ENCODE results near the gene VILL.

Gene VILL

DNA sequence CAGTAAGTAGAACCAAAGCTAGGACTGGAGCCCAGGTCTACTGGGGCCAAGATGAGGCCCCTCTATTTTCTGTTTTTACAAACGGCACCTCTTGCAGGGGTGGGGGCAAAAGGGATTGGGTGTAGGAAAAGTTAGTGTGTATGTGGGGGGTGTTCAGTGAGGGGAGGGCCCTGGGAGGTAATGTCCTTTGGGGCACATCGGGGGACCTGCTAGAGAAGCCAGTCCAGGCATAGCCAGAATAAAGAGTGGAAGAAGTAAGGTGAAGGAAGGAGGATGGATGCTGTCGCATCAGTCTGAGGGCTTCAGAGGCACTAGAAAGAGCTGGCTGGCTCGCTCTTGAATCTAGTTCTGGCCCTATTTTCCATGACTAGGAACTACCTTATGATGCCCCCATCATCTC is 36.3 kb downstream of the VILL start:
- Histone ChIP-seq H3K9ac (ENCODE audit: insufficient read length) (no peak overlapping the region), H3K4me3 (no peak overlapping the region), H3K27ac (no peak overlapping the region), H3K9me3 (ENCODE audit: low read depth, low read length) (no peaks in the 10 kb centered on the region), H3K36me3 (ENCODE audit: insufficient read depth, low read length) (no peaks in the 10 kb centered on the region)
- DNase-seq (ENCODE audit: low read depth, low spot score): no peak
- TF ChIP-seq FOXP2 (optimal IDR thresholded peaks at IDR 0.05; ENCODE audit: control extremely low read depth, extremely low read length, insufficient read depth) (no peak), POLR2AphosphoS5 (IDR thresholded peaks at IDR 0.05; ENCODE audit: borderline replicate concordance, low read depth, low read length) (no peak), EZH2 (IDR thresholded peaks at IDR 0.05) (no peak)

DNA sequence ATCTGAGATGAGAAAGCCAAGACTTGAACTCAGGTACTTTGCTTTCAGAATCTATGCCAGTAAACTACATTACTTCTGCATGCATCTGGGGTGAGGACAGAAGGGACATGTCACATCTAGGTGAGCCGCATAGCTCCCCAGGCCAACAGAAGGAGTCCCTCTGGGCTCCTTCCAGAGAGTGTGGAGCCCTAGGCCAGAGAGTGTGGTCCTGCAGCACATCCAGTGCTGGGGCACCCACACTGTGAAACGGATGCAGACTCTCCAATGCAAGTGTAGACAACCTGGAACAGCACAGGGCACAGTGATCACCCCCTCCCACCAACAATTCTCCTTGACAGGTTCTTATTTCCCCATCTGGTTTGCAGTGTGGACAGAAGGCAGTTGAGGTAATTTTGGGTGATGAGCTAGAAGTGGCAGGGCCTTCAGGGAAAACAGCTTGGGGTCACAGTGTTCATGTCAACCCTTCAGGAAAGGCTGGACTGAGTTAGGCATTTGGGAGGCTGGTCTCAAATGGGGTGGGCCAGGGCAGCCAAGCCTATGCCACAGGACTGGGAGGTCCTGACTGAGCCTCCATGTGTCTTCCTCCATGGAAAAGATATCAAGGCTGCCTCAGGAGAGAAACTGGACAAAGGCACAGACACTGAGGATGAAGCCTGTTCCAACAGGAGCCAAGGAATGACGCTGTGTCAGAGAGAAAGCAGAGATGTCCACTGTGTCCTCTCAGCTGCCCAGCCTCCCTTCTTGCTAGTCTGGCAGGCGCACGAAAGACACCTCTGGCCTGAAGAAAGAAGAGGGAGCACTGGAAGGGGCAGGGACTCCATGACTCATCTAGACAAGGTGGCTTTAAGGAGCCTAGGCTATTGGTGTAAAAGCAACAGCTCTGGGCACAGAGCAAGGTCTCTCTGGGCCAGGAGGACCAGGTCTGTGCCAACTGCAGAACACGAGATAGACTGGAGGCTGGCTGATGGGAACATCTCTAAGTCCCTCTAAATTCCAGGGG is 37.2 kb downstream of the VILL start:
- TF ChIP-seq EZH2 (IDR thresholded peaks at IDR 0.05) (no peak), POLR2AphosphoS5 (IDR thresholded peaks at IDR 0.05; ENCODE audit: borderline replicate concordance, low read depth, low read length) (no peak), FOXP2 (optimal IDR thresholded peaks at IDR 0.05; ENCODE audit: control extremely low read depth, extremely low read length, insufficient read depth) (no peak)
- no peak overlapping the region for H3K27ac ChIP-seq
- H3K36me3 ChIP-seq (ENCODE audit: insufficient read depth, low read length): no peaks in the 10 kb centered on the region
- H3K9me3 ChIP-seq (ENCODE audit: low read depth, low read length): no peaks in the 10 kb centered on the region
- no peak overlapping the region for H3K9ac ChIP-seq (ENCODE audit: insufficient read length)
- no peak for DNase-seq (ENCODE audit: low read depth, low spot score)
- H3K4me3 ChIP-seq: no peak overlapping the region

DNA sequence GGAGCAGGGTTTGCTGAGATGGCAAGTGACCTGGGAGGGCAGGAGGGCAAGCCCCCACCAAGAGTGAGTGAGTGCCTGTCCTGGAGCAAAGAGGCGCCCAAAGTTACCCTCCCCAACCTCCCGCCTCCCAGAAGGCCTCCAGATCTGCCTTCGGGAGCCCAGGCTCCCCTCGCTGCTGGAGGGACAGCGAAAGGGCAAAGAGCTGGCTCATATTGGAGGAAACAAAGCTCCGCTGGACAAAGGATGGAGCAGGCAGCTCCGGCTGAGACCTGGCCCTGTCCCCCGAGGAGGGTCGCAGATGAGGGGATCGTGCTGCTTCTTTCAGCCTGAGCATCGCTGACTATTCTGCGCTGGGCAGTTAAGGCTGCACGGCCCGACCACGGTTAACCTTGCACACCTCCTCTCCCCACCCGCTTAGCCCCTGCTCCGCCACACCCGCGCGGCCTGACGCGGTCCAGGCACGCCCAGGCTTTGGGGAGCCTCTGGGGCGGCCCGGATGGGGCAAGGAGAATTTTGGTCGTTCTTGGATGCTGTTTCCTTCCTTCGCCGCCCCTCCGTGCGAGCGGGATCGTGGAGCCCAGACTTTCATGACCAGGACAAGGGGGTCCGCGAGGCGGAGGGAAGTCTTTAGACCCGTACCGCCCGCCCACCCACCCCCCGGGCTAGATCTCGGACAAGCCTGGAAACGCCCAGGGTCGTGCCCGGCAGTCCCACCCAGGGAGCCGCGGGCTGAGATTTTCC is 38.2 kb downstream of the VILL start:
- H3K9me3 ChIP-seq (ENCODE audit: low read depth, low read length): no peaks in the 10 kb centered on the region
- no peak overlapping the region for H3K27ac ChIP-seq
- H3K36me3 ChIP-seq (ENCODE audit: insufficient read depth, low read length): no peaks in the 10 kb centered on the region
- no peak overlapping the region for H3K9ac ChIP-seq (ENCODE audit: insufficient read length)
- no peak for DNase-seq (ENCODE audit: low read depth, low spot score)
- H3K4me3 ChIP-seq: no peak overlapping the region
- no peak for TF ChIP-seq EZH2 (IDR thresholded peaks at IDR 0.05)
- no peak for TF ChIP-seq POLR2AphosphoS5 (IDR thresholded peaks at IDR 0.05; ENCODE audit: borderline replicate concordance, low read depth, low read length)
- TF ChIP-seq FOXP2 (optimal IDR thresholded peaks at IDR 0.05; ENCODE audit: control extremely low read depth, extremely low read length, insufficient read depth): no peak

DNA sequence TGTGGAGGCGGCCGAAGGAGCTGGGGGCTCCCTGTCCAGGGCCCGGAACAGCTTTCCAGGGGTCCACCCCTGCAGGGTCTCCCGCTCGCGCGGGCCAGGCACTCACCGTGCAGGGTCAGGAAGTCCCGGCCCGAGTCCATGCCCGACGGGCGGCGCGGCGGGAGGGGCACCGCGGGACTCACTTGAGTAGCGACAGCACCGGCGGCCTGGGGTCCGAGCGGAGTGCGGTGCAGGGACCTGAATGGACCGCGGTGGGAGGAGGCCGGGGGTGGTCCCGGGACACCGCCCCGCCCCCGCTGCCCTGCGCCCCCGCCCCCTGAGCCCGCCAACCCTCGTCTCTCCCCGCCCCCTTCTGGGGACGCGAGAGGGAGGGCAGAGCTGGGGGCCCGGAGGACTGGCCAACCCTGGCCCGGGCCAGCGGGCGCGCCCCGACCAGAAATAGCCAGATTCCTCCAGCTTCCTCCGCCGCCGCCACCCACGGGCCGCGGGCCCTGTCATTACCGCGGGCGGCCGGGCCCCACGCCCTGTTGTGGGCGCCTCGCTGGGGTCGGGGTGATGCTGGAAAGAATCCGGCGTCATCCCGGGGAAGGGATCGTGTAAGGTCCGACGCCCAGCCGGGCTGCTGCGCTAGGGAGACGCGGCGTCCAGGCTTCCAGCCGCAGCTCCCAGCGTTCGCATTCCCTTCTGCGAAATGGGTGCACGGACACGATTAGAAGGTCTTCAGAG is 39.0 kb downstream of the VILL start, which contains the start of gene PLCD1:
Gene PLCD1, minus strand, starts transcription at position 243 of the 726 bp plus-strand sequence. Its CDS starts 103 bp downstream, at position 140.
- no peaks in the 10 kb centered on the region for H3K36me3 ChIP-seq (ENCODE audit: insufficient read depth, low read length)
- peak within 1 kb of the TSS; percentile 52 for H3K4me3 ChIP-seq
- no peak within 1 kb of the TSS for H3K9ac ChIP-seq (ENCODE audit: insufficient read length)
- TF ChIP-seq POLR2AphosphoS5 (IDR thresholded peaks at IDR 0.05; ENCODE audit: borderline replicate concordance, low read depth, low read length) (no peak), FOXP2 (optimal IDR thresholded peaks at IDR 0.05; ENCODE audit: control extremely low read depth, extremely low read length, insufficient read depth) (no peak), EZH2 (IDR thresholded peaks at IDR 0.05) (no peak)
- H3K9me3 ChIP-seq (ENCODE audit: low read depth, low read length): no peaks in the 10 kb centered on the region
- H3K27ac ChIP-seq: no peak within 1 kb of the TSS
- no peak for DNase-seq (ENCODE audit: low read depth, low spot score)

DNA sequence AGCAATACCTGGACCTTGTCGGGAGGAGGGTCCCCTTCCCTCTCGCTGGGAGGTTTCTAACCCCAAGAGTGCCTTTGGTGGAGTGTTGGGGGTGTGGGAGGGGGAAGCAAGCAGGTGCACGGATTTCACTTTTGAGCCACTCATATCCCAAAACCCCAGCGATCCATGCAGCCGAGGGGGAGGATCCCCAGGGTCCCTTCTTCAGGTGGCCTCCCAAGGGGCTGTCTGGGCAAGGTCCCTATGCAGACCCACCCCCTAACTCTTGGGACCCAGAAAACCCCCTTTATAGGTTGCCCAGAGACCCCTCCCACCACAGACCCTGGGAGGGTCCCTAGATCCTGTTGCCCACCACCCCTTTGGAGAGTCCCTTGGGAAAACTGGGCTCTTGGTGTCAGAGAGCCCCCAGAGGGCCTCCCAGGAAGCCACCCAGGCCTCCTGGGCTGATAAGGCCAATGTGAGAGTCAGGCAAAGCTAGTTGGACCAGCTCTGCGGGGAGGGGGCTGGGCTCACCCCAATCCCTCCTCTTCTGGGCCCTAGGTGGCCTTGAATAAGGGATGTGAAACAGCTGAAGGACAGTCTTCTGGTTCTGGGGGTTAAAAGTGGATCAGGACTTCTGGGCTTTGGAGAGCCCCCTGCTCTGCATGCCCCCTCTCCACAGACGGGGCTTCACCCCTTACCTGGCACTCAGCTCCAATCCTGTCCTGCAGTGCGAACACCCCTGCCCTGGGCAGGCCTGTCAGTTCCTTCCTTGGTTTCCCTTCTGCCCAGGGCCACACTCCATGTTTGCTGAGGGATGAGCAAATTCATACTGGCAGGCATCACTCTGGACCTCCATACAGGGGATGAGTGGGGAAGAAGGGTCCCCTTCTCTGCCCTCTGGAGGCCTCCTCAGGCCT is 39.8 kb downstream of the VILL start:
- no peak overlapping the region; the same call in 1 of the 2 replicates for H3K4me3 ChIP-seq
- no peaks in the 10 kb centered on the region for H3K9me3 ChIP-seq (ENCODE audit: low read depth, low read length)
- H3K36me3 ChIP-seq (ENCODE audit: insufficient read depth, low read length): no peaks in the 10 kb centered on the region
- TF ChIP-seq POLR2AphosphoS5 (IDR thresholded peaks at IDR 0.05; ENCODE audit: borderline replicate concordance, low read depth, low read length) (no peak), FOXP2 (optimal IDR thresholded peaks at IDR 0.05; ENCODE audit: control extremely low read depth, extremely low read length, insufficient read depth) (no peak), EZH2 (IDR thresholded peaks at IDR 0.05) (no peak)
- no peak for DNase-seq (ENCODE audit: low read depth, low spot score)
- H3K9ac ChIP-seq (ENCODE audit: insufficient read length): no peak overlapping the region
- no peak overlapping the region for H3K27ac ChIP-seq

DNA sequence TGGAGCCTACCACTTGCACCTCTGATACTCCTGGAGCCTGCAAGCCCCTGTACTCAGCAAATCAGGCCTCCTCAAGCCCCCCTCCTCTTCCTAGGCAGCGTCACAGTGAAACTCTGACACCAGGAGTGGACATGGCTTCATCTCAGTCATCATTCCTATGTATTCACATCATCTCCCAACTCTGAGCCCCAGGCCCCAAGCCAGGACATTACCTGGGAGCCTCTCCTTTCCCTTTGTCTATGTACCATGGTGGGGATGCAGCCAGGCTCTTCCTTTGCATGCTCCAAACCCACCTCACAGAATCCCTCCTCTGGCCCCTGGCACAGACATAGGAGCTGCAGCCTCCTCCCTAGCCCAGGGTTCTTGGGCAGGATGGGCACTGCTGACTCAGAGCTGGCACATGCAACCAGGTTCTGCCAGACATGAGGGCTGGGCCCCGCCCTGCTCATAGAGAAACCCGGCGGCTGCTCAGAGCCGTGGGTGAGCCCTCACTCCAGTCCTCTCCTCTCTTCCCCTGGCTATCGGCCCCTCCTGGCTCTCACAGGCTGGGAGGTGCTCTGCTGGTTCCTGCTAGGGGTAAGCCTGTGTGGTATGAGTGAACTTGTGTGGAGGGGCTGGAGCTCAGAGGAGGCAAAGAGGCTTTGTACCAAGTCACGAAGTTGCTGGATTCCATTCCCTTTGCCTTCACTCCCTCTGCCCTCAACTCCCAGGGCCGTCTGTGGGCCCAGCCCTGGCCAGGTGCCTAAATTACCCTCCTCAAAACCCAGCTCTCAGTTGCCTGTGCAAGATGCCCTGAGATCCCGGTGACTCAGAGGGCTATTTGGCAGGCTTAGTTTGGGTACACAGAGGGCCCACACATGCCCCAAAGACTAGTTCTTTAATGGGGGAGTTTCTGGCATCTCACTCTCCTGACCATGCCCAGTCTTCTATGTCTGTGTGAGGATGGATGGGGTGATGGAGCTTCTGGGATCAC is 40.7 kb downstream of the VILL start:
- TF ChIP-seq POLR2AphosphoS5 (IDR thresholded peaks at IDR 0.05; ENCODE audit: borderline replicate concordance, low read depth, low read length) (no peak), EZH2 (IDR thresholded peaks at IDR 0.05) (no peak), FOXP2 (optimal IDR thresholded peaks at IDR 0.05; ENCODE audit: control extremely low read depth, extremely low read length, insufficient read depth) (no peak)
- Histone ChIP-seq H3K9ac (ENCODE audit: insufficient read length) (no peak overlapping the region), H3K27ac (no peak overlapping the region)

More for the DNA sequence above, 40.7 kb downstream of the VILL start:
- Histone ChIP-seq H3K36me3 (ENCODE audit: insufficient read depth, low read length) (no peaks in the 10 kb centered on the region), H3K4me3 (no peak overlapping the region), H3K9me3 (ENCODE audit: low read depth, low read length) (no peaks in the 10 kb centered on the region)
- DNase-seq (ENCODE audit: low read depth, low spot score): no peak

All from SK-N-MC (cell line).